ENCODE measurements around the gene SIRPG. TPM values are rescaled to one million over a fixed set of nuclear protein-coding genes. Genes with fewer than 3 reads are reported as not detected.

Gene SIRPG
- total and polyA plus RNA-seq, 2 of the 8 experiments (the other 6 are each of a cell fraction or from before 2014, with no cell fraction given) = 0.08 TPM; not detected in 1

DNA sequence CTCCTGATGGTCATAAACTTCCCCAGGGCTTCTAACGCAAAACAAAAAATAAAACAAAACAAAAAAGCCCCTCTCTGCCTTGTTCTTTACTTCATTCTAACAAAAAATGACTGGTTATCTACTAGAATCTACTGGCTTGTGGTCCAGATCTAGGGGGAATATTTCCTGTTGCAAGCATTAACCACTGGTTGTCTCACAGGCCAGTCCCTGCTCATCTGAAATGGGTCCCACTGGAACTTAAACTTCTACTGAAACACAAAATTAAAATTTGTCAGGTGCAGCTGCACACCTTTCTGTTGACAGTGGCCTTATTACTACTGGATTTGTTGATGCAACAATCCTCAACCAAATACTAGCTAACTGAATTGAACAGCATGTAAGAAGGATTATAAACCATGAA lies 5.5 kb downstream of the SIRPG start:
- no peaks in the 10 kb centered on the region for H3K4me1 ChIP-seq (replicated peaks in 1 of 4; ENCODE audit: control insufficient read depth in 3 of 4, insufficient read depth in 4 of 4, low read length in 3 of 4)
- H3K79me2 ChIP-seq (ENCODE audit: control insufficient read depth in 1 of 2, insufficient read depth in 2 of 2, low read length in 2 of 2) = no peaks in the 10 kb centered on the region
- no peak overlapping the region for H4K5ac ChIP-seq (ENCODE audit: insufficient read length, low read depth, low read length)
- POLR2A ChIA-PET (ENCODE audit: partially characterized antibody) = no interaction called here
- H3K27ac ChIP-seq (ENCODE audit: low read depth, low read length) = no peak overlapping the region
- no peaks in the 10 kb centered on the region for H3K79me1 ChIP-seq (ENCODE audit: low read depth, low read length)
- peak in 1 of 2 experiments; percentile 2 for DNase-seq (ENCODE audit: low read depth in 1 of 2, low spot score in 2 of 2)
- H4K8ac ChIP-seq (ENCODE audit: extremely low read depth, insufficient read depth, low read length) = no peak overlapping the region
- H3K56ac ChIP-seq (replicated peaks; ENCODE audit: insufficient read length, low read depth, low read length) = no peak overlapping the region
- H3K23me2 ChIP-seq (ENCODE audit: low read depth, low read length) = no peaks in the 10 kb centered on the region
- no peak overlapping the region for H2AK5ac ChIP-seq (ENCODE audit: low read depth, low read length)
- FAIRE-seq = no peak
- H3K23ac ChIP-seq (ENCODE audit: insufficient read length) = no peak overlapping the region
- H3K18ac ChIP-seq (ENCODE audit: extremely low read depth, low read length) = no peak overlapping the region
- no peak overlapping the region for H3K4ac ChIP-seq (replicated peaks; ENCODE audit: insufficient read length, low read depth, low read length)
- WGBS, 2 experiments (ENCODE audit: extremely low coverage in 1 of 2, insufficient coverage in 1 of 2, insufficient read length in 1 of 2, insufficient replicate concordance in 2 of 2, low coverage in 1 of 2, low lambda C conversion rate in 2 of 2, missing lambda C conversion rate in 1 of 2) = 92% methylated on average over 1 of the region's 1 CpG; no CpG with 5 or more reads in 1 of the 2 experiments
- no peak overlapping the region for H3K4me3 ChIP-seq (ENCODE audit: extremely low read depth in 1 of 4, insufficient read depth in 2 of 4, low read depth in 3 of 4, low read length in 4 of 4)
- H4K20me1 ChIP-seq (replicated peaks in 1 of 2; ENCODE audit: control insufficient read depth in 1 of 2, insufficient read depth in 2 of 2, low read length in 2 of 2) = no peaks in the 10 kb centered on the region
- no peak overlapping the region for H2BK120ac ChIP-seq (replicated peaks; ENCODE audit: low read depth, low read length)
- no peak overlapping the region for H3K9ac ChIP-seq (replicated peaks in 1 of 4; ENCODE audit: extremely low read depth in 1 of 4, low read depth in 3 of 4, low read length in 3 of 4)
- no peak overlapping the region for H2AFZ ChIP-seq (ENCODE audit: low read length)
- H3K9me3 ChIP-seq (ENCODE audit: insufficient read depth in 2 of 2, low read depth in 1 of 2, low read length in 1 of 2) = no peaks in the 10 kb centered on the region
- no peak overlapping the region for H4K91ac ChIP-seq (replicated peaks; ENCODE audit: insufficient read length, low read length)
- no peak overlapping the region for H2BK20ac ChIP-seq (ENCODE audit: low read length)
- H3K14ac ChIP-seq (ENCODE audit: insufficient read length) = no peak overlapping the region
- no peak for TF ChIP-seq SUZ12 (IDR thresholded peaks at IDR 0.05; ENCODE audit: low read length)
- H3K27me3 ChIP-seq (replicated peaks in 1 of 4; ENCODE audit: control insufficient read depth in 3 of 4, extremely low read depth in 1 of 4, insufficient read depth in 3 of 4, low read length in 3 of 4) = no peaks in the 10 kb centered on the region
- H2BK5ac ChIP-seq (ENCODE audit: low read depth, low read length) = no peak overlapping the region
- H2BK15ac ChIP-seq (ENCODE audit: low read length) = no peak overlapping the region
- H3K36me3 ChIP-seq (ENCODE audit: control insufficient read depth in 2 of 4, insufficient read depth in 4 of 4, low read length in 3 of 4) = no peaks in the 10 kb centered on the region
- H3K4me2 ChIP-seq (ENCODE audit: insufficient read depth in 1 of 2, low read depth in 2 of 2, low read length in 2 of 2) = no peak overlapping the region
- H2BK12ac ChIP-seq (ENCODE audit: low read depth, low read length) = no peak overlapping the region
- CTCF ChIA-PET (ENCODE audit: partially characterized antibody) = interaction anchor here (1.8 kb wide), 1 partner anchor 15 kb away, joined by 5 read pairs; no protein-coding TSS in a partner anchor
